Measurements from ENCODE around the gene MTARC1. TPM values are rescaled to one million over a fixed set of nuclear protein-coding genes. Genes with fewer than 3 reads are reported as not detected.
A peak's percentile ranks its signal among the peaks of the same experiment; 100 is the strongest.

Gene MTARC1
- total RNA-seq, 1 experiment from 2014 or later, result 1.5 TPM

DNA sequence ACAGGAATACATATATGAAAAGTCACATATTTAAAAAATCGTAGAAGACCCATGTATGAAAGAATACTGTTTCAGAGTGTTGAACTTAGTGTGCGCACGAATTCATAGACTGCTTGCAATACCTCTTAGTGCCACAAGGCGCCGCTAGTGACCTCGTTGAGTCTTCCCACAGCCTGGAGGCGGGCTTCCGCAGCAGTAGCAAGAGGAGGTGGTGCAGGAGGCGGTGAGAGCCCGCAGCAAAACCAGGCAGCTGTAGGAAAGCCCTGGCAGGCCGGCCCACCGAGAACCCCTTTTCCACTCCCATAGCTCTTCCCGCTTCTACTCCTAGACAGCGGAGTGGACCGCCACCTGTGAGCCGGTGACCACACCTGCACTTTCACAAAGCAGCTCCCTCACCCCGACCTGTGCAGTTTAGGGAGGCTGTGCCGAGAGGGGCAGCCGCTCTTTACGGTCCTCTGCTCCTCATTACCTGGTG lies 23.5 kb downstream of the MTARC1 start:
- peak; percentile 99 for TF ChIP-seq CTCF (IDR thresholded peaks at IDR 0.05; ENCODE audit: unreplicated experiment)
- ChIA-PET POLR2A (interaction anchor here (1.0 to 1.6 kb wide), 4 partner anchors 11 to 629 kb away, joined by 3 to 4 read pairs (median 3); no protein-coding TSS in a partner anchor), CTCF (interaction anchor here (0.6 to 9.0 kb wide), 58 partner anchors 8 to 1780 kb away, joined by 3 to 103 read pairs (median 4); partner anchors contain the start of genes HLX, MTARC2 and TAF1A)
- DNase-seq (ENCODE audit: unreplicated experiment), result peak; percentile 91
- Mint-ChIP-seq H3K9me3 (ENCODE audit: unreplicated experiment) (no peaks in the 10 kb centered on the region), H3K36me3 (ENCODE audit: insufficient read depth, unreplicated experiment) (no peaks in the 10 kb centered on the region), H3K27ac (ENCODE audit: low read depth, unreplicated experiment) (no peak overlapping the region), H3K4me3 (ENCODE audit: unreplicated experiment) (no peak overlapping the region), H3K27me3 (ENCODE audit: insufficient read depth, unreplicated experiment) (no peaks in the 10 kb centered on the region), H3K4me1 (ENCODE audit: insufficient read depth, unreplicated experiment) (no peaks in the 10 kb centered on the region)
- intact Hi-C loops (cut with micrococcal nuclease), result loop anchor here (1.0 to 2.0 kb wide), 3 partner anchors 393 to 1645 kb away; no protein-coding TSS in a partner anchor
- BruUV-seq (replicated peaks), result no TSS peak

- intact Hi-C loops (cut with micrococcal nuclease), result loop anchor here (1.0 to 2.0 kb wide), 3 partner anchors 392 to 1644 kb away; no protein-coding TSS in a partner anchor
- Mint-ChIP-seq H3K4me3 (ENCODE audit: unreplicated experiment) (no peak overlapping the region), H3K27ac (ENCODE audit: low read depth, unreplicated experiment) (no peak overlapping the region), H3K36me3 (ENCODE audit: insufficient read depth, unreplicated experiment) (no peaks in the 10 kb centered on the region), H3K9me3 (ENCODE audit: unreplicated experiment) (no peaks in the 10 kb centered on the region), H3K4me1 (ENCODE audit: insufficient read depth, unreplicated experiment) (no peaks in the 10 kb centered on the region), H3K27me3 (ENCODE audit: insufficient read depth, unreplicated experiment) (no peaks in the 10 kb centered on the region)
- TF ChIP-seq CTCF (IDR thresholded peaks at IDR 0.05; ENCODE audit: unreplicated experiment), result no peak
- no peak for DNase-seq (ENCODE audit: unreplicated experiment)
- no TSS peak for BruUV-seq (replicated peaks)
- ChIA-PET CTCF (interaction anchor here (0.6 to 9.0 kb wide), 45 partner anchors 8 to 1645 kb away, joined by 3 to 103 read pairs (median 4); partner anchors contain the start of genes HLX and MTARC2), POLR2A (interaction anchor here (1.0 to 1.6 kb wide), 4 partner anchors 11 to 628 kb away, joined by 3 to 4 read pairs (median 3); no protein-coding TSS in a partner anchor)
Observed at GRCh38 chr1:220810963-220811362, 24.2 kb downstream of the MTARC1 start.

DNA sequence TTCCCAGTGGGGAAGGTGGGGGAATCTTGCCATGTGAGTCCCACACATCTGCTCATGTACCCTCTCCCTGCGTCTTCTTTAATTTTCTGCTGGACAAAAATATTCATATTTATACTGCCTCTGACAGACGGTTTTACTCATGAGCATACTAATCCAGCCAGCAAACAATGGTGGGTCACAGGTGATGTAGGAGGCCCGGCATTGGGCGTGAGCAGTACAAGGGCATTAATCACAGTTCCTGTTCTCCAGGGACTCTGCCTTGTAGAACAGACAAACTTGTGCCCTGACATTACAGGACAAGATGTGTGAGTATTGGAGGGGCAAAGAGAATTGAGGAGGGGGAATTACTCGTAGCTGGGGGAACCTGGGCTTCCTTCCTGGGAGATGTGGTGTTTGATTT lies 25.0 kb downstream of the MTARC1 start:
- CTCF ChIA-PET, result interaction anchor here (0.6 to 9.0 kb wide), 19 partner anchors 10 to 1644 kb away, joined by 3 to 103 read pairs (median 6); no protein-coding TSS in a partner anchor

More for the DNA sequence above, 25.0 kb downstream of the MTARC1 start:
- Mint-ChIP-seq H3K27me3 (ENCODE audit: insufficient read depth, unreplicated experiment) (no peaks in the 10 kb centered on the region), H3K9me3 (ENCODE audit: unreplicated experiment) (no peaks in the 10 kb centered on the region), H3K4me3 (ENCODE audit: unreplicated experiment) (no peak overlapping the region), H3K36me3 (ENCODE audit: insufficient read depth, unreplicated experiment) (no peaks in the 10 kb centered on the region), H3K27ac (ENCODE audit: low read depth, unreplicated experiment) (no peak overlapping the region), H3K4me1 (ENCODE audit: insufficient read depth, unreplicated experiment) (no peaks in the 10 kb centered on the region)
- POLR2A ChIA-PET, result no interaction called here
- no TSS peak for BruUV-seq (replicated peaks)
- DNase-seq (ENCODE audit: unreplicated experiment), result no peak
- intact Hi-C loops (cut with micrococcal nuclease), result loop anchor here (2.0 kb wide), 1 partner anchor 621 kb away; no protein-coding TSS in a partner anchor
- TF ChIP-seq CTCF (IDR thresholded peaks at IDR 0.05; ENCODE audit: unreplicated experiment), result no peak

All from MCF 10A (cell line).